ENCODE results near the gene TFEB.

The TFEB gene

GRCh38 chr6:41706876-41707564 is 28.4 kb downstream of the TFEB start:
- DNase-seq (ENCODE audit: low read depth in 3 of 3, low spot score in 1 of 3): peak in 1 of 3 donors; percentile 18

- peak in 1 of 3 donors; percentile 52 for DNase-seq (ENCODE audit: low read depth in 3 of 3, low spot score in 1 of 3)
Observed at GRCh38 chr6:41705996-41706835, 29.2 kb downstream of the TFEB start.

GRCh38 chr6:41705311-41705995 is 30.0 kb downstream of the TFEB start:
- no peak for DNase-seq (ENCODE audit: low read depth in 3 of 3, low spot score in 1 of 3)

- DNase-seq (ENCODE audit: low read depth in 3 of 3, low spot score in 1 of 3): no peak
Observed at GRCh38 chr6:41704656-41705310, 30.6 kb downstream of the TFEB start.

- DNase-seq (ENCODE audit: low read depth in 3 of 3, low spot score in 1 of 3): no peak
Observed at GRCh38 chr6:41704028-41704427, 31.4 kb downstream of the TFEB start.

- no peak for DNase-seq (ENCODE audit: low read depth in 3 of 3, low spot score in 1 of 3)
Observed at GRCh38 chr6:41702771-41703494, 32.5 kb downstream of the TFEB start.

- no peak for DNase-seq (ENCODE audit: low read depth in 3 of 3, low spot score in 1 of 3)
Observed at GRCh38 chr6:41702089-41702745, 33.2 kb downstream of the TFEB start.

GRCh38 chr6:41700463-41701347 is 34.7 kb downstream of the TFEB start:
- DNase-seq (ENCODE audit: low read depth in 3 of 3, low spot score in 1 of 3): no peak

GRCh38 chr6:41699063-41699462 is 36.3 kb downstream of the TFEB start:
- no peak for DNase-seq (ENCODE audit: low read depth in 3 of 3, low spot score in 1 of 3)

GRCh38 chr6:41697861-41698781 is 37.3 kb downstream of the TFEB start:
- no peak for DNase-seq (ENCODE audit: low read depth in 3 of 3, low spot score in 1 of 3)

- DNase-seq (ENCODE audit: low read depth in 3 of 3, low spot score in 1 of 3): no peak
Observed at GRCh38 chr6:41696788-41697187, 38.6 kb downstream of the TFEB start.

- DNase-seq (ENCODE audit: low read depth in 3 of 3, low spot score in 1 of 3): no peak
Observed at GRCh38 chr6:41695825-41696224, 39.6 kb downstream of the TFEB start.

GRCh38 chr6:41694815-41695526 is 40.4 kb downstream of the TFEB start:
- no peak for DNase-seq (ENCODE audit: low read depth in 3 of 3, low spot score in 1 of 3)

GRCh38 chr6:41693281-41694240 is 41.8 kb downstream of the TFEB start:
- DNase-seq (ENCODE audit: low read depth in 3 of 3, low spot score in 1 of 3): no peak

- no peak for DNase-seq (ENCODE audit: low read depth in 3 of 3, low spot score in 1 of 3)
Observed at GRCh38 chr6:41692730-41693129, 42.7 kb downstream of the TFEB start.

- no peak for DNase-seq (ENCODE audit: low read depth in 3 of 3, low spot score in 1 of 3)
Observed at GRCh38 chr6:41692080-41692675, 43.2 kb downstream of the TFEB start.
